Kidney glomerular epithelial cell (primary cell): ENCODE results near the gene IGLL5.

Source experiments
- DNase-seq: peaks from one replicate; lab custom pipeline; 2025; lab: John Stamatoyannopoulos, UW

Gene IGLL5

DNA sequence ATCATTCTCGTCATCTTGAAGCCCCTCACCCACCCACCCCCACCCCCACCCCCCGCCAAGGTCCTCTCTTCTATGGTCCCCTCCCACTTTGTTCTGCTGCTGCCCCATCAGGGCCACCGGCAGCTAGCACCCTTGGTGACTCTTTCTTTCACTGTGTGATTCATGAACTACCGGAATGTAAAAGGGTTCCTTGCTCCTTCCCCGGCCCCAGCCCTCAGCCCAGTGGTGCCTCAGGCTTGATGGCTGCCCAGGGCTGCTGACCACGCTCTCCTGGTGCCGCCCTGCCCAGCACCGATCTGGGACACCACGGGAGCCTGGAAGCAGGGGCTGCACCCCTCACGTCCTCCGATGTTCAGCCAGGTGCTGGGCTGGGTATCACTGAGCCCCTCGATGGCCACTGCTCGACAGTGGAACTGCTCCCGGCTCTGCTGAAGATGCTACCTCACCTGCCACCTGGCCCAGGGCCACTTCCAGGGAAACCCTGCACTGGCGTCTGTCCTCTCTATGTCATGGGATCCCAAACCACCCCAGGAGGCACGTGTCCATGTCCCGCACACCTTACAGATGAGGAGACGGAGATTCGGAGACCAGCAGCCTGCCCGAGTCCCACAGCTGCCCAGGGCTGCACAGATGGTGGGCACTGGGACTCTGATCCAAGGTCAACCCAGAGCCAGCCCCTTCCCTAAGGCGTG, 39.7 kb downstream of the IGLL5 start:
- no peak for DNase-seq

DNA sequence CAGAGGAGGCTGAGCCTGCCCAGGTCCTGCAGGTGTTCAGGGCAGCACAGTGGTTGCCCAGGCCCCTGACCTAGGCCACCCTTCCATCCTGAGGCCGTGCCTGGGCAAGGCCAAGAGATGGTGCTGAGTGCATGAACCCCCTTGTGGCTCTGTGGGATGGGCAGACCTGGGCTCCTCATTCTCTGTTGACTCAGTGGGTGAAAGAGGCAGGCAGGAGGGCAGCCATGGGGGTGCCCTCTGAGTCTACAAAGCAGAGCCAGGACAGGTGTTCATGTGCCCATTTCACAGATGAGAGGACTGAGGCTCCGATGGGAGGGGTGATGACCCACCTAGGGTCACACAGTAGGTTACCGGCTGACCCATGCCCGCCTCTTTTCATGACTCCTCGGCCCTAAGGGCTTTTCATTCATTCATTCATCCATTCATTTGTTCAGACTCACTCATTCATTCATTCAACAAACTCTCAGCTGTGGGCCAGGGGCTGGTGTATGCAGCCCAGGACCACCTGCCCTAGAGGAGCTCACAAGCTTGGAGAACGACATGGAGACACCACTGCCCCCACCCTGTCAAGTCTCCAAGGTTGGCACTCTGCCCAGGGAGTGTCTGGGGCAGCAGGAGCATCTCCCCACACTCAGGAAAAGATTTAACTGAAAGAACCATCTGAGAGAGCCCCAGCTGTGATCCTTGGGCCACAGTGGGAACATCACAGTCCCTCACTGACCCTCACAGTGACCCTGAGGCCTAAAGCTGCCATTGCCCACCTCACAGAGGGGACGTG, 40.5 kb downstream of the IGLL5 start:
- no peak for DNase-seq

DNA sequence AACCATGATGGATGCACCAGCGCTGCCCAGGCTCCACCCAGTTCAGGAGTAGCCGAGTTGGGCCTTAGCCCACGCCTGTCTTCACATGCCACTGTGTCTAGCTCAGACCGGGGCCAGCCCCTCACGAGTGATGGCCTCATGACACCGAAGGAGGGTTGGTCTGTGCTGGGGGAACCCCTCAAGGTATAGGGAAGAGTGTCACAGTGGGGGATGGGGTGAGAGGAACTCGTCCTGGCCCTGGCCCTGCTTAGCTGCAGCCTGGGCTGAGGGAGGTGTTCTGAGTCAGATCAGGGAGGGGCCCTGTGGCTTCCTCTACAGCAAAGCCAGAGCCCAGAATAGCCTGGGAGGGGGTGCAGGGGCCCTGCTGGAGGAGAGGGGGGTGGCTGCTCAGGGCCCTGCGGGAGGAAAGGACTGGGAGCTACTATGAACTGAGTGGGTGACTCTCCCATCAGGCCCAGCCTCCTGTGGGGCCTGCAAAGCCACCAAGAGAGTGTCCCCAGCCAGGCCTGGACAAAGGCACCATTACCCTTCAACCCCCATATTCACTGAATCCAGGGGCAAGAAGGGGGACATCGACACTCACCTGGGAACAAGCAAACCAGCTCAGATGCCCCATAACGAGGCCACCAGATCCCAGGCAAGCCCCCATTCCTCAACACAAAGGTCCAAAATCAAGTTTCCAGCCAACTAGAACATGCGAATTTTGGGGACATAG, 41.2 kb downstream of the IGLL5 start:
- DNase-seq: no peak

DNA sequence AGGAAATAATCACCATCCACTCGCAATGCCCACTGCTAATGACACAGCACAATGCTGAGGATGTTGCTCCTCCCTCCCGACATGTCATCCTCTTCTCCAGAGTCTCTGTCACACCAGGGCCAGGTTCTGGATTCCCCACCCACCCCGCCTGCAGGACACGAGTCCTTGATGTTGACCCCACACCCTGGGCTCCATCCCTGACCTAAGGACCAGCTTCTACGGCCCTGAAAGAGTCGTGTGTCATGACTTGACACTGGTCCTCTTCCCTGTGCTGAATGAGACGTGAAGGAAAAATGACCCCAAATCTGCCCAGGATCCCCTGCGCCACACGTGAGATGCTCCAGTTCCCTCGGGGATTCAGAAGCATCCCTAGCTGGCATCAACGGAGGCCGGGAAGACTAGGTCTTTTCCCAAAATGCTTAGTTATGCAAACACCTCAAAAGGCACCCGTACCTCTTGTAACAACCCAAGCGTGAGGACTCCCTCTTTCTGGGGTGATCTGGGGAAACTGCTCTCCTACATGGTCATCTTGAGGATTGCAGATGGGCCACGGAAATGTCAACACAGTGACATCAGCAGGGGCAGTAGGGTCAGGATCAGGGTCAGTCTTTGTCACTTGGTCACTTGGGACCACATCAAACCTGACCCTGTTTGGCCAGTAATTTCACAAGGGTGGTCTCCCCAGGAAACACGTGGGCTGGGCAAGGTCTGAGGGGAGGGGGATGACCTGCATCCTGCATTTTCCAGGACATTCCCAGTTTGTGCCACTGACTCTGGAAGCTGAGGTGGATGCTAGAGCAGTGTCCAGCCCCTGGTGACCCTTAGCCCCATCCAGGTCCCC, 42.0 kb downstream of the IGLL5 start:
- DNase-seq: no peak

GRCh38 chr22:22930222-22930497, 42.5 kb downstream of the IGLL5 start:
- no peak for DNase-seq

- no peak for DNase-seq
Measured at GRCh38 chr22:22930571-22931556, 43.2 kb downstream of the IGLL5 start.

DNA sequence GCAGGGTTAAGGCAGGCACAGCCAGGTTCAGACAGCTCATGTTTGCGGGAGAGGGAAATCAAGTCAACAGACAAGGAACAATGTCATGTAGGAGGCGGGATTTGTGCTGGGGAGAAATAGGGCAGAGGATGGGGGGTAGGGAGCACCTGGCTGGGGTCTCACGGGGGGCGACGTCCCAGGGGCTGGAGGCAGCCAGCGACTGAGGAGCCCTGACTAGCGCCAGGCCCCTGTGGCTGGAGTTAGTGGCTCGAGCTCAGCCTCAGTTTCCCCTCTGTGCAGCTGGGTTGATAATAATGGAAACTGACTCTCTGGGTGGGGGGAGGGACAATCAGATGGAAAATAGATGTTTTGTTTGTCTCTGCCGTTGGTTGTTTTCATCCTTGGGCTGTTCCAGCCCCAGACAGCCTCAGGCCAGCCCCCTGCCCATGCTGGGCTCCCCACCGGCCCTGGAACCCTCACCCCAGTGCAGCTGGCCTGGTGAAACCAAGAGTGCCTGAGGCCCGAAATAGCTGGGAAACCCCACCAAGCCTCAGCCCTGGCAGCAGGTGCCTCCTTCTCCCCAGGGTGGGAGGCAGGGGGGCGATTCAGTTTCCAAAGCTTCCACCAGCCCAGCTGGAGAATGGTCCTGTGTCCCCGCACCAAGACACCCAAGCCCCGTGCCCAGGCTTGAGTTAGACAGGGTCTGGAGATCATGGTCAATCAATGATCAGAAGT, 44.1 kb downstream of the IGLL5 start:
- no peak for DNase-seq

DNA sequence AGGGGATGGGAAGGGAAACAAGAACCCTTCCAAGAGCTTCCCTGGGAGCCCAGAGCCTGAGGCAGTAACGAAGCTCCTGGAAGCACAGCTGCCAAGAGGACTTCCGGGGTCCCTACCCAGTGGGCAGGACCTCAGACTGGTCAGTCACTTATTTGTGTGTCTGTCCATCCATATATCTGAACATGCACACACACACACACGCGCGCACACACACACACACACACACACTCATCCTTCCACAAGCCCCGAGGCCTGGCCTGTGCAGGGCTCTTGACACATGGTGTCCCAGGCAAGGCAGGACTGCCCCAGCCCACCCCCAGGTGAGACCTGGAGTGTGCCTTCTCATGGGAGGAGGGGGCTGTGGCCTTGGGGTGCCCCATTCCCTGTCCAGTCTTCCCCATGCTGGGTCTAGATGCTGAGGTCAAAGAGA, 44.9 kb downstream of the IGLL5 start:
- no peak for DNase-seq

- no peak for DNase-seq
Measured at GRCh38 chr22:22933100-22933806, 45.6 kb downstream of the IGLL5 start.

DNA sequence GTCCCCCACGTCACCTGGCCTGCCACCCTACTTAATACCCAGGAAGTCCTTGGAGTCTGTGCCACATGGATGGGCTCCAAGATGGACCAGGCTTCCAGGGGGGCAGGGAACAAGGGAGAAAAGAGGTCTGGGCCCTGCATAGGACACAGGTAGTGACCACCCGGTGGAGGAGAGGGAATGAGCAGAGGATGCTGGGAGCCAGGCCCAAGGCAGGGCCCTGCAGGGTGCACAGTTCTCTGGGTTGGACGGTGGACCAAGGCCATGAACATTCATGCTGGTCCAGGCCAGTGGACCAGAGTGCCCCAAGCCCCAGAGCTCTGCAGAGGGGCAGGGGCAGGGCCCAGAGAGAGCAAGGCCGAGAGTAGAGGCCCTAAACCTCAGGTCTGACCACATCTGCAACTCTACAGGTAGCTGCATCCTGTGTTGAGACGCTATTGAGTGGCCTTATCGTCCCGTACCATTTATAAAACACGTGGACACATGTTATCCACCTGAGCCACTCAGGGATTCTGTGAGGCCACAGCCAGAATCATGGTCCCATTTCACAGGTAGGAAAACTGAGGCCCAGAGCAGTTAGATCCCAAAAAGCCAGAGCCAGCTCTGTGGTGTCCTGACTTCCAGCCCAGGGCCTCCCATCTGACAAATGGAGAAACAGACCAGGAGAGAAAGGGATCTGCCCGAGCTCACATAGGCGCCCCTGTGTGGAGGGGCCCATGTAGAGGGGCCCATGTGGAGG, 46.4 kb downstream of the IGLL5 start:
- DNase-seq: no peak

- no peak for DNase-seq
Measured at GRCh38 chr22:22934543-22935055, 47.0 kb downstream of the IGLL5 start.

- no peak for DNase-seq
Measured at GRCh38 chr22:22935056-22935545, 47.5 kb downstream of the IGLL5 start.

- DNase-seq: no peak
Measured at GRCh38 chr22:22935546-22936157, 48.0 kb downstream of the IGLL5 start.

DNA sequence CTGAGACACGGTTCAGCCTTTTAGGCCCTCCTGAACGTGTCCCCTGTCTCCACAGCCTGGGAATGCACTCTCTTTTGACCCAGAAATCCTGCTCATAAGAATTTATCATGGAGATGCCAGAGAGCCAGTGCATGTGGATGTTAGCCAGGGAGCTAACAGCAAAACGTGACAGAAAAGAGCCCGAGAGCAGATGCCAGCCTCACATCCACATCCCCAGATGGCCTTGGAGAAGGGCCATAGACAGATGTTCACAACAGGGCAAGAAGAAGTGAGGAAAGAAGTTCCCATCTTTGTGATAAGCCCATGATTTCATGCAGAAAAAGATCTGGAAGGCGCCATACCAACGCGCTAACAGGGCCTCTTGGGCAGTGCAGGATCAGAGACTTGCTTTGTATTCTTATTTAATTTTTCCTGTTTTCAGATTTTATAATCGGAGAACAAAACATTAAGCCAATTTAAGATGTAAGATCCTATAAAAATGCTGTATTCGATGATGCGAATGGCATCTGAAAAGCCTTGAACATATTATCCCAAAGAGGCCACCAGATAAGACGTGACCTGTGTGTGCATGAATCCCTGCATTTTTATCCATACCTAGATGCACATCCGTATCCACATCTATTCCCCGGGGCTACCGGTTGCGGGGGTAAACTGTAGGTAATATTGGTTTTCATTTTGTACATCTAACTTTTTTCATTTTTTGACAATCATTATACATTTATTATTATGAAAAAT, 48.7 kb downstream of the IGLL5 start:
- DNase-seq: no peak

GRCh38 chr22:22936915-22937656, 49.5 kb downstream of the IGLL5 start:
- no peak for DNase-seq

DNA sequence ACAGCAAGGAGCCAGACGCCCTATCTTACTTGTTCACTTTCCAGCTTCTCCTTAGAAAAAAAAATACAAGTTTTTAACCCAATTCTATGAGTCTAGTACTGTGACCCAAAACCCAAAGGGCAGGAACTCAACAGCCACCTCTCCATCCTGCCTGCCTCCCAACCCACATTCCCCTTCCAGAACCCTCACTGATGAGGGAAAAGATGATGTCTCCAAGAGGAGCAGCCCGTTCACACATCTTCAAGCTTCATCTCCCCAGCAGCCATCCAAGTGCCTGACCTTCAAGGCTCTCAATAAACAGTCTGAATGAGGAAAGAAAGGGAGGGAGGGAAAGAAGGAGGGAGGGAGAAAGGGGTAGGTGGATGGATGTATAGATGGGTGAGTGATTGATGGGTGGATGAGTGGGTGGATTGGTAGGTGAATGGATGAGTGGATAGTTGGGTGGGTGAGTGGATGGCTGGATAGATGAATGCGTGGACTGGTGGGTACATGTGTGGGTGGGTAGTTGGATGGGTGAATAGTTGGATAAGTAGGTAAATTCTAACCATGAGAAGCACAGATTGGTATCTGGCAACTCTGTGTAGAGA, 50.4 kb downstream of the IGLL5 start:
- DNase-seq: no peak
